ENCODE results near the gene SELENOS. TPM values are rescaled to one million over a fixed set of nuclear protein-coding genes. Genes with fewer than 3 reads are reported as not detected.

Gene SELENOS
- polyA plus RNA-seq, 1 donor from 2014 or later: 136 TPM

GRCh38 chr15:101242999-101243336 lies 34.3 kb downstream of the SELENOS start:
- no peak overlapping the region for H2AFZ ChIP-seq (ENCODE audit: low read depth, low read length)
- no peaks in the 10 kb centered on the region for H3K9me2 ChIP-seq (ENCODE audit: insufficient read depth, low read length)
- no peak overlapping the region for H3K27ac ChIP-seq (ENCODE audit: low read length)
- H3K79me2 ChIP-seq (replicated peaks; ENCODE audit: insufficient read depth, low read length): peaks cover 59% of the 10 kb centered on the region
- no peaks in the 10 kb centered on the region for H3F3A ChIP-seq (ENCODE audit: insufficient read depth, low read length, poor library complexity, severe bottlenecking)
- H3K27me3 ChIP-seq (ENCODE audit: insufficient read depth, low read depth, low read length): no peaks in the 10 kb centered on the region
- no peak overlapping the region for H3K9ac ChIP-seq (ENCODE audit: low read length)
- TF ChIP-seq POLR2AphosphoS5 (IDR thresholded peaks at IDR 0.05) (no peak), CTCF (IDR thresholded peaks at IDR 0.05; ENCODE audit: poor library complexity, severe bottlenecking) (no peak), REST (IDR thresholded peaks at IDR 0.05; ENCODE audit: borderline replicate concordance) (no peak), EZH2 (IDR thresholded peaks at IDR 0.05; ENCODE audit: borderline replicate concordance, insufficient read depth, low read length, poor library complexity, severe bottlenecking) (no peak), SMC3 (conservative IDR thresholded peaks at IDR 0.05; ENCODE audit: poor library complexity) (no peak), MXI1 (conservative IDR thresholded peaks at IDR 0.05; ENCODE audit: poor library complexity, severe bottlenecking) (no peak), EP300 (conservative IDR thresholded peaks at IDR 0.05; ENCODE audit: poor library complexity, severe bottlenecking) (no peak), RAD21 (conservative IDR thresholded peaks at IDR 0.05) (no peak), TAF1 (IDR thresholded peaks at IDR 0.05; ENCODE audit: low read depth) (no peak)
- no peak overlapping the region for H3K4me3 ChIP-seq (ENCODE audit: low read length)
- H3K9me3 ChIP-seq (ENCODE audit: low read length): no peaks in the 10 kb centered on the region
- no peak overlapping the region for H3K4me2 ChIP-seq (ENCODE audit: low read length)
- no peaks in the 10 kb centered on the region for H4K20me1 ChIP-seq (ENCODE audit: insufficient read depth)
- H3K36me3 ChIP-seq (ENCODE audit: insufficient read depth, low read length): no peaks in the 10 kb centered on the region

- no peak overlapping the region for H2AFZ ChIP-seq (ENCODE audit: low read depth, low read length)
- H3K27ac ChIP-seq (ENCODE audit: low read length): no peak overlapping the region
- no peak overlapping the region for H3K4me3 ChIP-seq (ENCODE audit: low read length)
- TF ChIP-seq REST (IDR thresholded peaks at IDR 0.05; ENCODE audit: borderline replicate concordance) (no peak), MXI1 (conservative IDR thresholded peaks at IDR 0.05; ENCODE audit: poor library complexity, severe bottlenecking) (no peak)
- H3K9ac ChIP-seq (ENCODE audit: low read length): no peak overlapping the region
- no peaks in the 10 kb centered on the region for H4K20me1 ChIP-seq (ENCODE audit: insufficient read depth)
- H3K9me3 ChIP-seq (ENCODE audit: low read length): no peaks in the 10 kb centered on the region
- no peaks in the 10 kb centered on the region for H3K27me3 ChIP-seq (ENCODE audit: insufficient read depth, low read depth, low read length)
- H3K79me2 ChIP-seq (replicated peaks; ENCODE audit: insufficient read depth, low read length): peaks cover 59% of the 10 kb centered on the region
- no peaks in the 10 kb centered on the region for H3F3A ChIP-seq (ENCODE audit: insufficient read depth, low read length, poor library complexity, severe bottlenecking)
- no peaks in the 10 kb centered on the region for H3K36me3 ChIP-seq (ENCODE audit: insufficient read depth, low read length)
- H3K4me2 ChIP-seq (ENCODE audit: low read length): no peak overlapping the region
- no peaks in the 10 kb centered on the region for H3K9me2 ChIP-seq (ENCODE audit: insufficient read depth, low read length)
These were observed 34.9 kb downstream of the SELENOS start for GRCh38 chr15:101242160-101242998.
